CD4-positive, alpha-beta T cell treated with Interferon gamma for 1 hour (primary cell): ENCODE results near the gene ITGB2.
A peak's percentile ranks its signal among the peaks of the same experiment; 100 is the strongest.
"Not testable (repeated sequence)": the region's sequence is repeated elsewhere in the genome, so short reads cannot be mapped to it uniquely, and the experiment has no call there.

ENCODE experiments used
- DNase-seq: peaks from one replicate; pipeline ENCODE4 v3.0.0-alpha.2; 2020

ITGB2 gene

GRCh38 chr21:44926331-44927101 is 5.8 kb upstream of the ITGB2 start:
- peak; percentile 40 for DNase-seq

GRCh38 chr21:44925378-44925755 is 4.7 kb upstream of the ITGB2 start:
- no peak for DNase-seq

- no peak for DNase-seq
These were observed 4.1 kb upstream of the ITGB2 start for GRCh38 chr21:44924606-44925377.

GRCh38 chr21:44923480-44924084 is 2.9 kb upstream of the ITGB2 start:
- DNase-seq: no peak

- DNase-seq: no peak
These were observed 1.2 kb upstream of the ITGB2 start for GRCh38 chr21:44921928-44922327.

GRCh38 chr21:44919913-44920693 is 596 bp downstream of the ITGB2 start:
- DNase-seq: no peak

GRCh38 chr21:44919111-44919912 is 1.4 kb downstream of the ITGB2 start:
- DNase-seq: no peak

GRCh38 chr21:44918581-44919033 is 2.1 kb downstream of the ITGB2 start:
- no peak for DNase-seq

GRCh38 chr21:44918107-44918470 is 2.6 kb downstream of the ITGB2 start:
- DNase-seq: no peak

- no peak for DNase-seq
These were observed 3.1 kb downstream of the ITGB2 start for GRCh38 chr21:44917446-44918106.

- no peak for DNase-seq
These were observed 3.7 kb downstream of the ITGB2 start for GRCh38 chr21:44916965-44917364.

GRCh38 chr21:44914176-44914874 is 6.4 kb downstream of the ITGB2 start:
- DNase-seq: peak; percentile 68

GRCh38 chr21:44913425-44914175 is 7.1 kb downstream of the ITGB2 start:
- DNase-seq: no peak

- not testable (repeated sequence) for DNase-seq
These were observed 7.9 kb downstream of the ITGB2 start for GRCh38 chr21:44912506-44913412.

- no peak for DNase-seq
These were observed 8.6 kb downstream of the ITGB2 start for GRCh38 chr21:44912158-44912473.

- DNase-seq: peak; percentile 54
These were observed 9.1 kb downstream of the ITGB2 start for GRCh38 chr21:44911384-44912157.

GRCh38 chr21:44911068-44911383 is 9.7 kb downstream of the ITGB2 start:
- no peak for DNase-seq

- DNase-seq: no peak
These were observed 10.3 kb downstream of the ITGB2 start for GRCh38 chr21:44910229-44911067.
